Activated naive CD4-positive, alpha-beta T cell treated with anti-CD3 and anti-CD28 coated beads, Interleukin-2, amount 50 U/mL, for 24 hours (primary cell): ENCODE results near the gene MAP2K3.

Experiments used
- H3K27ac Mint-ChIP-seq: one replicate; pipeline ENCODE4 v1.8.0; 2021; ENCODE audit warnings: mild to moderate bottlenecking, mixed read lengths
- H3K27me3 Mint-ChIP-seq: one replicate; pipeline ENCODE4 v1.8.0; 2021; ENCODE audit warnings: mixed read lengths
- H3K36me3 Mint-ChIP-seq: one replicate; pipeline ENCODE4 v1.8.0; 2021; ENCODE audit warnings: mixed read lengths
- H3K4me1 Mint-ChIP-seq: one replicate; pipeline ENCODE4 v1.8.0; 2021; ENCODE audit warnings: mixed read lengths
- H3K4me3 Mint-ChIP-seq: one replicate; pipeline ENCODE4 v1.8.0; 2021; ENCODE audit warnings: mild to moderate bottlenecking, mixed read lengths
- H3K9me3 Mint-ChIP-seq: one replicate; pipeline ENCODE4 v1.8.0; 2021; ENCODE audit warnings: mixed read lengths

MAP2K3 gene

DNA sequence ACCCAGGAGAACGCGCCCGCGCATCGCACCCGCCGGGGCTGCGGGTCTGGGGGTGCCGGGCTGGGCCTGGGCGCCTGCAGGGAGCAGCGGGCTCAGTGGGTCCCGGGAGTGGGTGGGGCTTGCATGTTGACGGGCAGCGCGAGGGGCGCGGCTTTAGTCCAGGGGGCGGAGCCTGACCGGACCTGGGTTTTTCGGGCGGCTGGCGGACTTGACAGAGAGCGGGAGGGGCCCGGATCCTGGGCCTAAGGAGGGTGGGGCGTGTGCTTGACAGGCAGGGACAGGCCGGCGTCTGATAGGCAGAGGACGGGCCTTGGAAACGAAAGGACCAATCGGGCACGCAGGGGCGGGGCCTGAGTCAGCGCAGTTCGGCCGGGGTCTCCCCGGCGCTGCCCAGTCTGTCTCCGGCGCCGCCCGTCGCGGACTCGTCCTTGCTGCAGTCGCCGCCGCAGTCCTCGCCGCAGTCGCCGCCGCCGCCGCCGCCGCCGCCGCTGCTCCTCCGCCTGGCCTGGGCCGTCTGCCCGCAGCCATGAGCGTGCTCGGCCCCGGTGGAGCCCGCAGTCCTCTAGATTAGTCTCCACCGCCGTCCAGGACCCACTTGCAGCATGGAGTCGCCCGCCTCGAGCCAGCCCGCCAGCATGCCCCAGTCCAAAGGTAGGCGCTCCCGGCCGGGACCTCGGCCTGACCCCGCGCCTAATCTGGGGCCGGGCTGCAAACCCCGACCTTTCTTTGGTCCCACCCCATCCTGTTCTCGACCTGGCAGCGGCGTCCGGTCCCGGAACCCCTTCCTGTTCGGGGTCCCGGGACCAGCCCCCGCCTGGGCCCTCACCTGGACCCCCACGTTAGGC, at the start of gene MAP2K3:
MAP2K3 (plus strand) TSS at position 393 of the 845 bp plus-strand sequence; CDS start at position 603, 210 bp downstream.
- Mint-ChIP-seq H3K36me3 (peaks cover 8% of the 10 kb centered on the region), H3K9me3 (no peaks in the 10 kb centered on the region), H3K27ac (peak within 1 kb of the TSS; percentile 96)

DNA sequence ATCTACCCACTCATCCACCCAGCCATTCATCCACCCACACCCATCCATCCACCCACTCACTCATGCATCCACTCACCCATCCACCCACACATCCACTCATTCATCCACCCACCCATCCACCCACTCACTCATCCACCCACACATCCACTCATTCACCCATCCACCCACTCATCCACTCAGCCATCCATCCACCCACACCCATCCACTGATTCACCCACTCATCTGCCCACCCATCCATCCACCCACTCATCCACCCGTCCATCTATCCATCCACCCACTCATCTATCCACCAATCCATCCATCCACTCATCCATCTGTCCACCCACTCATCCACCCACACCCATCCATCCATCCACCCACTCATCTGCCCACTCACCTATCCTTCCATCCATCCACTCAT, 48.6 kb upstream of the MAP2K3 start:
- Mint-ChIP-seq H3K27me3 (no peaks in the 10 kb centered on the region), H3K27ac (peak overlapping the region; percentile 81), H3K4me1 (no peaks in the 10 kb centered on the region), H3K4me3 (no peak overlapping the region), H3K36me3 (no peaks in the 10 kb centered on the region), H3K9me3 (peaks cover 11% of the 10 kb centered on the region)

More for the DNA sequence above, at the start of gene MAP2K3:
- Mint-ChIP-seq H3K27me3 (no peaks in the 10 kb centered on the region), H3K4me1 (peaks cover 52% of the 10 kb centered on the region), H3K4me3 (peak within 1 kb of the TSS; percentile 100)

DNA sequence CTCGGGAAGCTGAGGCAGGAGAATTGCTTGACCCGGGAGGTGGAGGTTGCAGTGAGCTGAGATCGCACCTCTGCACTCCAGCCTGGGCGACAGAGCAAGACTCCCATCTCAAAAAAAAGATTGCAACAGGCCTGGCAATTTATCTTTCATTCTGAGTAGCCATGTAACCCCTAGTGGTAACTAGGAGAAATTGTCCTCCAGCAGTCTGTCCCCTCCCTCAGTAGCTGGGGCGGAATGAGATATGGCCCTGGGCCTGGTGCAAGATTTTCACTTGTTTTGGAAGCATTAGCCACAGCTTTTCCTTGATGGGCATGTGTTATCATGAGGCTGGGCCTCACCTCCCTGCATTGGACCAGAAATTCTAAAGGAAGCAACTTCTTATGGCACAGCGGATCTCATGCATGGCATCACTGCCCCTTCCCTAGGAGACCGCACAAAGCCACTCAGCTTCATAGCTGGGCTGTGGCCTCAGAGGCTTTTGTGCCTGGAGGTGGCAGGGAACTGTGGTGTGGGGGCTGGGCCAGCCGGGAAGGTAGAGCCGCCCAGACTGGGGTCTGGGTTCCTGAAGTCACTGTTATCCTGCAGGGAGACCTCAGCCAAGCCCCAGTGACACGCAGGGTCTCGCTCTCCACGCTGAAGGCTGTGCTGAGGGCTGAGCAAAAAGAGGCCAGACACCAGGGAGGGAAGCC, 44.7 kb upstream of the MAP2K3 start:
- H3K9me3 Mint-ChIP-seq: no peaks in the 10 kb centered on the region
- no peak overlapping the region for H3K27ac Mint-ChIP-seq
- H3K4me3 Mint-ChIP-seq: no peak overlapping the region
- no peaks in the 10 kb centered on the region for H3K27me3 Mint-ChIP-seq
- no peaks in the 10 kb centered on the region for H3K36me3 Mint-ChIP-seq
- no peaks in the 10 kb centered on the region for H3K4me1 Mint-ChIP-seq

DNA sequence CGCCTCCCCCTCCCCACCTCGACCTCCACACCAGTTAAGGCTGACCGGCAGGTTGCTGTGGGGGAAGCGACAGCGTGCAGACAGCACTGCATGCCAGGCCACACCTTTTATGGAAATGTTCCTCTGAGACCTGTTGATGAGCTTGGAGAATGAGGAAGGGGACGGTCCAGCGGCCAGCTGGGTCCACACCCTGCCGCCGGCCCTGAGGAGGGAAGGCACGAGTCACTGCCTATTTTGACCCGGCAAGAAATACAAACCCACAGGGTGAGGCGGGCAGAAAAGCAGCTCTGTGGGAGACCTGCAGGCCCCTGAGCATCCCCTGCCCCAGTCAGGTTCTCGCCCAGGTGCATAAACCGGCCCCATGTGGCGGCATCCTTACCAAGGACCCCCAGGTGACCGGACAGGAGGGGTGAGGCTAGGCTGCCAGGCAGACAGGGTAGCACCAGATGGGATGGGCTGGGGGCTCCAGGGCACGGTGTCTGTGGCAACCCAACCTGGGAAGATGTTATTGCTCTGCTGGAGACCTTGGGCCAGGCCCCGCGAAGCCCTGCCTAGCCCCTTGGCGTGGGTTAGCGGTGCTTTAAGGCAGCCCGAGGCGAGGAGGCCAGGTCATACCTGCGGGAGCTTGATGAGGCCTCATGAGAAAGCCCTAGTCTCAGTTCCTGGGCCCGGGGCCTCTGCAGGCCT, 44.0 kb upstream of the MAP2K3 start:
- Mint-ChIP-seq H3K9me3 (no peaks in the 10 kb centered on the region), H3K27me3 (no peaks in the 10 kb centered on the region), H3K36me3 (no peaks in the 10 kb centered on the region), H3K4me1 (no peaks in the 10 kb centered on the region), H3K4me3 (no peak overlapping the region), H3K27ac (no peak overlapping the region)

DNA sequence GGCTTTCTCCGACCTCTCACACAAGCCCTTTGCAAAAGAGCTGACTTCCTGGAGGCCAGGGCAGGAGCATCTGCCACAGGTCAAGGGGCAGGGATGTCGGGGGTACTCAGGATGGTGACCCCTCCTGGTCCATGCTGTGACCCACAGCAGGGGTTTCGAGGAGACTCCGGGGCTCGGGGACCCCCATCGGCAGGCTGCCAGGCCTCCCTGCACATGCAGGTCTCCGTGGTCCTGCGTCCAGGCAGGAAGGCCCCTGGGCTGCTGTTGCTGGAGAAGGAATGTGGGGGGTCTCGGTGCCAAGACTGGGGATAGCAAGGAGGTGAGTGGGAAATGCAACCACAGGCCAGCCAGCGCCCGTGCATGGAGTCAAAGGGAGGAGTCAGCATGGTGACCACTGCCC, 42.9 kb upstream of the MAP2K3 start:
- H3K9me3 Mint-ChIP-seq: no peaks in the 10 kb centered on the region
- H3K4me1 Mint-ChIP-seq: no peaks in the 10 kb centered on the region
- no peaks in the 10 kb centered on the region for H3K27me3 Mint-ChIP-seq
- H3K4me3 Mint-ChIP-seq: no peak overlapping the region
- H3K27ac Mint-ChIP-seq: no peak overlapping the region
- H3K36me3 Mint-ChIP-seq: no peaks in the 10 kb centered on the region

DNA sequence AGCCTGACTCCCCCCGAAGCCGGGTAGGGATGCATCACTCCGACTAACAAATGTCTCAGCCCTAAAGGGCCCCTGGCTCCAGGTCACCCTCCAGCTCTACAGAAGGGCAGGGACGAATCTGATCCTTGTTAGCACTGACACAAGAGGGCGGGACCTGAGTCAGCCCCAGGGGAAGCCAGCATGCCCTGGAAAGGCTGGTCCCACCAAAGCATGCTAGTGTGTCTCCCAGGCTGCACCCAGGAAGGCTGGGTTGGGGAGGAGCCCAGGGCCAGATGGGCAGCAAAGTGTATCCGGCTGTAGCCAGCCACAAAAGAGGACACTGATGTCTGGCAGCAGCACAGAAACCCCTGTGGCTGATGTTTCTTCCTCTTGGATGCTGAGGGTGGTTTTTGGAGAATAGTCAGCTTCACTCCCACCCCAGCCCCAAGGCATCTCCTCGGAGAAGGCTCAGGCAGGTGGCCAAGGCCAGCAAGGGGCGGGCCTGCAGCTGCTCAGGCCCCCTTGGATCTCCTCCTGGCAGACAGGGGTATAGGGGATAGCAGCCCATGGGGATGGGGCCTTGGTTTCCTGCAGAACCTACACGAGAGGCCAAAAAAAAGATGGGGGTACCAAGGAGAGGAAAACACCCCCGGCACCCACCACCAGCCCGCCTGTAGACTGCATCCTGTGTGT, 42.3 kb upstream of the MAP2K3 start:
- no peaks in the 10 kb centered on the region for H3K4me1 Mint-ChIP-seq
- no peak overlapping the region for H3K27ac Mint-ChIP-seq
- no peaks in the 10 kb centered on the region for H3K9me3 Mint-ChIP-seq

DNA sequence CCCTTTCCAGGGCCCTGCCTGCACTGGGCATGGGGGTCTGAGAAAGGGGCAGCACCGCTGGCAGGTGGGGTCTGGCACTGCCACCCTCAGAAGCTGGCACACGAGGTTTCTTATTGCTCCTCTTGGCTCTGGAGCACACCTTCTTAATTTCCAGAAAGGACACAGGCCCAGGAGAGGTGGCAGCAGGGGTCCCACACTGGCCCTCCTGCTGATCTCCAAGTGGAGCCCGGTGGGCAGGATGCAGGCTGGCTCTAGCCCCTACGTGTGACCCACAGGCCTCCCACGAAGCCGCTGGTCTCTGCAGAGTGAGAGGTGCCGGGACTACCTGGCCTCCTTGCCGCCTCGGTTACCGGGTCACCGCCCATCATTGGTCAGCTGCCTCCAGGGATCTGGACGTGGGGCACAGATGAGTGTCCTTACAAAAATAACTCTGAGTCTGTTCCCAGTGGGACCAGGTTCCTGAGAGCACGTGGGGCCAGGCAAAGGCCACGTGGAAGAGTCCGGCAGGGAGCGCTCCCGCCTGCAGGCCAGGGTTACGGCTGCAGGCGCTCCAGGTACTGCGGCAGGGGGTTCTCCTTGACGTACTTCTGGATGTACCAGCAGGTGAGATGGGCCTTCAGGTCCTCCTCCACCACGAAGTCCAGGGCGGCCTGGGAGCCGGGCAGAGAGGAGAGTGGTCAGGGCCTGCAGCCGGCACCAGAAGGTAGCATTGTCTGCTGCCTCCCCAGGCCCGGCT, 41.6 kb upstream of the MAP2K3 start:
- H3K27ac Mint-ChIP-seq: no peak overlapping the region
- no peaks in the 10 kb centered on the region for H3K9me3 Mint-ChIP-seq
- no peak overlapping the region for H3K4me3 Mint-ChIP-seq
- no peaks in the 10 kb centered on the region for H3K27me3 Mint-ChIP-seq
- no peaks in the 10 kb centered on the region for H3K4me1 Mint-ChIP-seq
- no peaks in the 10 kb centered on the region for H3K36me3 Mint-ChIP-seq

More for the DNA sequence above, 42.3 kb upstream of the MAP2K3 start:
- no peaks in the 10 kb centered on the region for H3K27me3 Mint-ChIP-seq
- no peaks in the 10 kb centered on the region for H3K36me3 Mint-ChIP-seq
- no peak overlapping the region for H3K4me3 Mint-ChIP-seq

DNA sequence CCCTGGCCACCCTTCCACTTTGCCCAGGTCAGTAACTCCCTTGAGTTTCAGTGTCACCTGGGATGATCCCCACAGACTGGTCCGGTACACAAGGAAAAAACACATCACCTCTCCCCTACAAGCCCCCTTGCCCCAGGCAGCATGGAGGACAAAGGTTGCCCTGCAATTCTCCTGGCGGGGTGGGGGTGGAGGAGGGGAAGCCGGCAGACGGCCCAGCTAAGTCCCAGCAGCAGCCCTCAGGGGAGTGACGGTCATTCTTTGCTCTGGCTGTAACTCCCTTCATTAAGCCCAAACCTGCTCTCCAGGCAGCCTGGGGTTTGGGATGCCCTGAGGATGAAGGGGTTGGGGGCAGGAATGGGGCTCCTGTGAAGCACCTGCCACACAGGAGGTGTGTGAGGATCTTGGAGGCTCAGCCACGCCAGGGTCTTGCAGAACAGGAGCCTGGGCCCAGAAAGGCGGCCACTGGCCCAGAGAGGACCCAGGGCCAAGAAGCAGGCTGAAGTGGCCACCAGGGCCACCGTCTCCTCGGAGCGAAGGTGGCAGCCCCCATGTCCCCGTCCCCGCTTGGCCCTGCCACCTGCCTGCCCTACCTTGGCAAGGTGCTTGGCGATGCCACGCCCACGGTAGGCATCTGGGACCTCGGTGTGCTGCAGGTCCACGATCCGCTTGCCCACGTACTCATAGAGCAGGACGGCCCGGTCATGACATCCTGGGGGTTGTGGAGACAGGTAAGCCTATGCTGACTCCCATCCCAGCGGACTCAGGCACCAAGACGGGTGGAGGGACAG, 40.8 kb upstream of the MAP2K3 start:
- Mint-ChIP-seq H3K27ac (no peak overlapping the region), H3K27me3 (no peaks in the 10 kb centered on the region), H3K9me3 (no peaks in the 10 kb centered on the region), H3K4me1 (no peaks in the 10 kb centered on the region), H3K36me3 (no peaks in the 10 kb centered on the region), H3K4me3 (no peak overlapping the region)

DNA sequence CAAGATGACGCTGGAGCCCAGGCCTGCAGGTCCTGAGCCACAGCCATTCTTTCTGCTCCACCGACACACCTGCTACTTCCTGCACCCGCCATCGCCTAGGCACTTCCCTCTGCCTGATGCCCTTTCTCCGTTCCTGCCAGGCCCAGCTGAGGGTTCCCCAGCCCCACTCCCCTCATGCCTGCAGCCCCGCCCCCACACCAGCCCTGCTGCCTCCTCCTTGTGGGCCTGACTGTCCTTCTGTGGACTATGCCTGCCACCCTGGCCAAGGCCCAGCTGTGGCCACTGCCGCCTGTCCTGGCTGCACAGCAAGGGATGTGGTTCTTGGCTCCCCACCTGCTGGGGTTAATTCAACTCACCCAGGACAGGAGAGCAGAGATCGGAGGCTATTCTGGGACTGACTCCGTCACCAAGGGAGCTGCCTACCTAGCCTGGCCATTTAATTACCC, 38.8 kb upstream of the MAP2K3 start:
- H3K36me3 Mint-ChIP-seq: no peaks in the 10 kb centered on the region
- H3K9me3 Mint-ChIP-seq: no peaks in the 10 kb centered on the region
- no peak overlapping the region for H3K27ac Mint-ChIP-seq
- peaks cover 6% of the 10 kb centered on the region for H3K4me1 Mint-ChIP-seq
- H3K4me3 Mint-ChIP-seq: no peak overlapping the region
- no peaks in the 10 kb centered on the region for H3K27me3 Mint-ChIP-seq

DNA sequence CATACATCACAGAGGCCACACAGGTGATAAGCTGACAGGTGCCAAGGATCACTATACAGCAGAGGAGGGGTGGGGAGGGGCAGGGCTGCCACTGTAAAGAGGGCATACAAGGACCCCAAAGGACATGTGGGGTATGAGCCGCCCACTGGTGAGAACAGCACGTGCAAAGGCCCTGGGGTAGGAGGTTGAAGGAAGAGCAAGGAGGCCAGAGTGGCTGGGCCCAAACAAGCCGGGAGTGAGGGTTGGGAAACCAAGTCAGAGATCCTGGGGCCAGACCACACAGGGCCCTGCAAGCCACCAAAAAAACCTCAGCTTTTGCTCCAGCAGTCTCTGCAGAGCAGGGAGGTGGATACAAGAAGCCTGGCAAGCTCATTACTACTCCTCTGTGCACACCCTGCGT, 37.8 kb upstream of the MAP2K3 start:
- no peaks in the 10 kb centered on the region for H3K27me3 Mint-ChIP-seq
- H3K4me1 Mint-ChIP-seq: peaks cover 14% of the 10 kb centered on the region
- no peak overlapping the region for H3K4me3 Mint-ChIP-seq
- H3K9me3 Mint-ChIP-seq: no peaks in the 10 kb centered on the region
- no peak overlapping the region for H3K27ac Mint-ChIP-seq
- H3K36me3 Mint-ChIP-seq: no peaks in the 10 kb centered on the region

DNA sequence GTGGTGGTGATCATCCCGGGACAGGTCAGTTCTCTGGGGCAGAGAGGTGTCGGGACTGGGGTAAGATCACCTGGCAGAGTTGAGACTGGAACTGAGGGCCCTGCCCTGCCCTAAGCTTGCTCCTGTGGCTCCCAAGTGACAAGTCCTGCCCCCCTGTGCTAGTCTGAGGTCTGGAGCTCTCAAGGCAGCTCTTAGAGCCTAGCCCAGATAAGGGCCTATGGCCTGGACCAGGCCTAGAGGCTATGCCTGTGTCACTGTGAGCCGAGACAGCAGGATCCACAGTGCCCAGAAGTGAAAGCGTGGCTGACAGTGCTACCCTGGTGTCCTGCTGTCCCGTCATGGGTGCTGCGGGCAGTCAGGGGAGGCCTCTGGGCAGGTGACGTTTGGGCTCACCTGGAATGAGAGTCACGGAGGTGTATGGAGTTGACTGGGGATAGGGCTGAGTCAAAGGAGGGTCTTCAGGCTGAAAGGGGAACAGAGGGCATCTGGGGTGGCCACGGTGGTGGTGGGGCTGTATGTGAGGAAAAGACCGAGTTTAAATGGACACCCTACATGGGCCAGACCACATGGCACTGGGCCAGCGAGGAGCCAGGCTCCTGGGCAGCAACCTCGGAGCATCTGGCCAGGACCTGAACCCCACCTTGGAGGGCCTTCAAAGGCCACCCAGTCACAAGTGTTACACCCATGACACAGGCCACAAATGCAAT, 36.8 kb upstream of the MAP2K3 start:
- Mint-ChIP-seq H3K27ac (no peak overlapping the region), H3K9me3 (no peaks in the 10 kb centered on the region), H3K4me3 (no peak overlapping the region), H3K4me1 (peaks cover 21% of the 10 kb centered on the region), H3K36me3 (no peaks in the 10 kb centered on the region), H3K27me3 (no peaks in the 10 kb centered on the region)

DNA sequence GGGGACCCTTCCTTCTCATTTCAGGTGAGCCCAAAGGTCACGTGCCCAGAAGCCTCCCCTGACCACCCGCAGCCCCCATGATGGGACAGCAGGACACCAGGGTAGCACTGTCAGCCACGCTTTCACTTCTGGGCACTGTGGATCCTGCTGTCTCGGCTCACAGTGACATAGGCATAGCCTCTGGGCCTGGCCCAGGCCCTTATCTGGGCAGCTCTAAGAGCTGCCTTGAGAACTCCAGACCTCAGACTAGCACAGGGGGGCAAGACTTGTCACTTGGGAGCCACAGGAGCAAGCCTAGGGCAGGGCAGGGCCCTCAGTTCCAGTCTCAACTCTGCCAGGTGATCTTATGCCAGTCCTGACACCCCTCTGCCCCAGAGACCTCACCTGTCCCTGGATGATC, 36.0 kb upstream of the MAP2K3 start:
- Mint-ChIP-seq H3K27ac (no peak overlapping the region), H3K27me3 (no peaks in the 10 kb centered on the region), H3K36me3 (no peaks in the 10 kb centered on the region), H3K4me1 (peaks cover 23% of the 10 kb centered on the region), H3K4me3 (no peak overlapping the region), H3K9me3 (no peaks in the 10 kb centered on the region)

DNA sequence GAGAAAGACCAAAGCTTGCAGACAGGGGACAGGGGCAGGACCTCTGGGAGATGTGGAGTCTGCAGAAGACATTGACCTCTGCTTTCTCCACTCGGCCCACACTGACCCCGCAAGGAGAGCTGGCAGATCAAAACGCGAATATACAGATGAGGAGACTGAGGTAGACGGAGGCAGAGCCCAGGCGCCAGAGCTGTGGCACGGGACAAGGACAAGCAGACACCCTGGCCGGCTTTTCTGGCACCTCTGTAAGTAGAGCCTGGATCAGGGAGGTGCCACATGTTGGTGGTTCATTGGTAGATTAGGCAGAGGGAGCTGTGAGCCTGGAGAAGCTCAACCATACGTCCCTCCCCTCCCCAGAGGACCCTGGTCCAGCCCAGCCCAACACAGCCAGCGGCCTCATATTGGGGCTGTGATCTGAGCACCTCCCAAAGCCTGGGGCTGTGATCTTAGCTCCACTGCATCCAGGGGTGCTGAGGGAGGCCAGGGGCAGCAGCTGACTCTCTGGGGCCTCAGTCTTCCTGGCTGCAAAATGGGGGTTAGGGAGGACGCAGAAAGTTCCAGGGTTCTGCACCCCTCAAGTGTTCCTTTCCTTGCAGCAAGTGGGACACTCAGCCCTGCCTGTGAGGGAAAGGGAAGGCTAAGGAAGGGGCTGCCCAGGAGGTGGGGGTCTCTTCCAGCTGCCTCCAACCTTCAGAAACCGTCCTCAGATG, 35.3 kb upstream of the MAP2K3 start:
- Mint-ChIP-seq H3K36me3 (no peaks in the 10 kb centered on the region), H3K27me3 (no peaks in the 10 kb centered on the region), H3K27ac (no peak overlapping the region), H3K9me3 (no peaks in the 10 kb centered on the region), H3K4me1 (peaks cover 30% of the 10 kb centered on the region), H3K4me3 (no peak overlapping the region)
